Activated CD4-positive, alpha-beta T cell treated with anti-CD3 and anti-CD28 coated beads, Interleukin-2, Interleukin-6, amounts not matched to agents 100 ng/mL and 50 ng/mL, durations not matched to agents 16 hours and 8 hours (primary cell): Measurements from ENCODE around the gene RHD.
"Not testable (repeated sequence)": the region's sequence is repeated elsewhere in the genome, so short reads cannot be mapped to it uniquely, and the experiment has no call there.

Experiments used
- DNase-seq: peaks from one replicate; pipeline ENCODE4 v3.0.0-alpha.2; 2020

RHD gene

DNA sequence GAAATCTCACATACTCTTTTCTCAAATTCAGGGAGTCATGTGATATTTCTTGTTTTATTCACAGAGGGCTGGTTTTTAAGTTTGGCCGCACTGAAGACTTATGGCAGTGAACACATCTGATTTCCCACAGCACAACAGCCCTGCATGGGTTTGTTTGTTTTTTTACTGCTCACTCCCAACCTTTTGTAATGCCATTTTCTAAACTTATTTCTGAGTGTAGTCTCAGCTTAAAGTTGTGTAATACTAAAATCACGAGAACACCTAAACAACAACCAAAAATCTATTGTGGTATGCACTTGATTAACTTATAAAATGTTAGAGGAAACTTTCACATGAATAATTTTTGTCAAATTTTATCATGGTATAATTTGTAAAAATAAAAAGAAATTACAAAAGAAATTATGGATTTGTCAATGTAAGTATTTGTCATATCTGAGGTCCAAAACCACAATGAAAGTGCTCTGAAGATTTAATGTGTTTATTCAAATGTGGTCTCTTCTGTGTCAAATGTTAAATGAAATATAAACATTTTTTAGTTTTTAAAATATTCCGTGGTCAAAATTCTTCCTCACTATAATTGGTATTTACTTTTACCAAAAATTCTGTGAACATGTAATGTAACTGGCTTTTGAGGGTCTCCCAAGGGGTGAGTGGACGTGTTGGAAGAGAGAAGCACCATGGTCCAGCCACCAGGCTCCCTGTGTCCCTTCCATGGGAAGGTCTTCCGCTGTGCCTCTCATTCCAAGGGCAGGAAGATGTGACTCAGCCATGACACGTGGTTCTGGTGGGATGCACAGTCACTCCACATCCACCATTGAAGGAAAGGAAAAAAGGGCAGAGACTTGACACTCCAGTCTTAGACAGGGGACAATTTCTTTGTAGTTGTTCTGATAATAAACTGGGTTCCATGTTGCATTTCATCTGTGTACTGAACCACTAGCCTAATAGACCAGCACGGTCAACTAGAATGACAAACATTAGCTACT lies 88.6 kb downstream of the RHD start:
- DNase-seq, result no peak

DNA sequence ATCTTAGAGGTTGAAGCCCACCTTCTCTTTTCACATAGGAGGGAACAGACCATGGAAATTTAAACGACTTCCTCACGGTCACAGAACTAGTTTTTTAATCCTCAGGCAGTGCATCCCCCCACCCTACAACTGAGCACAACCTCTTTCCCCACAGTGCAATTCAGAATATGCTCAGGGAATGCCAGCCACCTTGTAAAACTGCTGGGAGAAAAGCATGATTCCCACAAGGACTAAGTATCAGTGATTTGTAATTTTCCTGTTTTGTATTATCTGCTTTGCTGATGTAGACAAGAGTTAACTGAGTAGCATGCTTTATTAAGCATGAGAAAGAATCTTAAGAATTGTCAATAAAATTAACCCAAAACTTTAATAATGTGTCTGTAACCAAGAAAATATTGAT lies 89.6 kb downstream of the RHD start:
- no peak for DNase-seq

DNA sequence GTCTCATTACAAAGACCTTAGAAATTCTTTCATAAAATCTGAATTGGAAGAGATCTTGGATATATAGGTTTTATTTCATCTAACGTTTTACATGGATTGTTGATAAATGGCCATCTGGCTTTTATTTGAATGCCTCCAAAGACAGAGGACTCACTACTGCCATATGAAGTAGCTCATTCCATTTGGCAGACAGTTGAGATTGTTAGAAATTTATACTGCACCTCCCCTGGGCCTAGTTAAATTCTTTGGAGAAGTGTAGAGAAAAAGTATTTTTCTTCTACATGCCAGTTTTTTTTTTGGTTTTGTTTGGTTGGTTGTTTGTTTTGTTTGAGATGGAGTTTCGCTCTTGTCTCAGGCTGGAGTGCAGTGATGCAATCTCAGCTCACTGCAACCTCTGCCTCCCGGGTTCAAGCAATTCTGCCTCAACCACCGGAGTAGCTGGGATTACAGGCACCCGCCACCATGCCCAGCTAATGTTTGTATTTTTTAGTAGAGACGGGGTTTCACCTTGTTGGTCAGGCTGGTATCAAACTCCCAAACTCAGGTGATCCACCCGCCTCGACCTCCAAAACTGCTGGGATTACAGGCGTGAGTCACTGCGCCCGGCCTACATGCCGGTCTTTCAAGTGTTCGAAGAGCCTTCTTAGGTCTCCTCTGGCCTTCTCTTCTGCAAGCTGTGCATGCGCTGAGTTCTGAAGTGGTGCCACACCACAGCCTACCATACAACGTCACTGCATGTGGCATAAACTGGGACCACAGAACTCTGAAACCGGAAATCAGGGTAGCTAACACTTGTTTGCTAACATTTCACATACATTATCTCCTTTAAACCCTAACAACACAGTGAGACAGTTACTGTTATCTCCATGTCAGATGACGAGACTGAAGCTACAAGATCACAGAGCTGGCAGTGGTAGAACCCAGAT lies 90.6 kb downstream of the RHD start:
- DNase-seq, result not testable (repeated sequence)

DNA sequence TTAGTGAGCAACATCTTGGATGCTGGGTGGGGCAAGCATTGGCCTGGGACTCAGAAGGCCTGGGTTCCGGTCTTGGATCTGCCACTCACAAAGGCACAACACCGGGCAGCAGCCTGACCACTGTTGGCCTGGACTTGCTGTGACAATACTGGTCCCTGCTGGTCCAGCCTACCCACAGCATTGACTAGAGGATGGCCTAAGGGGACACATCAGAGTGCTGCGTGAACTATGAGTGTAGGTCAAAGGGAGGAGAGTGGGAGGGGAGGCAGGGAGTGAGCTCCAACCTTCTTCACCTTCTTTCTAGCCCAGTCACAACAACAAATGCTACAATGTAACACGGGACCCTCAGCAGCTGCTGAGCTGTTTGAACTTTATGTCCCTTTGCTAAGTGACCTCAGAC lies 96.9 kb downstream of the RHD start:
- no peak for DNase-seq

DNA sequence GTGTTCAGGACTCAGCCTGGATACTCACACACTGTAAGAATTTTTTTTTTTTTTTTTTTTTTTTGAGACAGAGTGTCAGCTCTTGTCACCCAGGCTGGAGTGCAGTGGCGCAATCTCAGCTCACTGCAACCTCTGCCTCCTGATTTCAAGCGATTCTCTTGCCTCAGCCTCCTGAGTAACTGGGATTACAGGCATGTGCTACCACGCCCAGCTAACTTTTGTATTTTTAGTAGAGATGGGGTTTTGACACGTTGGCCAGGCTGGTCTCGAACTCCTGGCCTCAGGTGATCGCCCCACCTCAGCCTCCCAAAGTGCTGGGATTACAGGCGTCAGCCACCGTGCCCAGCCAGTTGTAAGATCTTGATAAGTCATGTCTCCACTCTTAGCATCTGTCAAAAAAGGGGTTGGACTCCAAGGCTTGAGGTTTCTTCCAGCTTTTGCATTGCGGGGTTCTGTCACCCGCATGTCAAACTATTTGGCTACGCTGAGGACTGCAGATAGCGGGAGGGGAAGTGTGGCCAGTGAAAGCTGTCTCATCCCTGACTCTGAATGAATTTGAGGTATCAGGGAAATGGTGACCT lies 97.5 kb downstream of the RHD start:
- DNase-seq, result not testable (repeated sequence)

- not testable (repeated sequence) for DNase-seq
Measured at GRCh38 chr1:25371757-25372156, 99.4 kb downstream of the RHD start.

- not testable (repeated sequence) for DNase-seq
Measured at GRCh38 chr1:25378367-25378766, 106.1 kb downstream of the RHD start.
